ENCODE data around the gene SP1.
A peak's percentile ranks its signal among the peaks of the same experiment; 100 is the strongest.
"Not testable (repeated sequence)": the region's sequence is repeated elsewhere in the genome, so short reads cannot be mapped to it uniquely, and the experiment has no call there.

The SP1 gene

GRCh38 chr12:53414756-53415417, 34.9 kb downstream of the SP1 start:
- DNase-seq = no peak

GRCh38 chr12:53415752-53416389, 35.9 kb downstream of the SP1 start:
- not testable (repeated sequence) for DNase-seq

GRCh38 chr12:53417291-53417816, 37.4 kb downstream of the SP1 start:
- not testable (repeated sequence) for DNase-seq

GRCh38 chr12:53418221-53418620, 38.2 kb downstream of the SP1 start:
- DNase-seq = no peak

- DNase-seq = no peak
These were observed 39.8 kb downstream of the SP1 start for GRCh38 chr12:53419756-53420155.

GRCh38 chr12:53422247-53422646, 42.3 kb downstream of the SP1 start:
- DNase-seq = not testable (repeated sequence)

GRCh38 chr12:53423597-53423996, 43.6 kb downstream of the SP1 start, which contains the start of gene AMHR2:
AMHR2 (plus strand) TSS chr12:53423855; CDS start chr12:53423935, 80 bp downstream.
- DNase-seq = no peak

- no peak for DNase-seq
These were observed 44.9 kb downstream of the SP1 start for GRCh38 chr12:53424626-53425514.

- DNase-seq = no peak
These were observed 45.7 kb downstream of the SP1 start for GRCh38 chr12:53425515-53426150.

- no peak for DNase-seq
These were observed 48.1 kb downstream of the SP1 start for GRCh38 chr12:53427905-53428594.

- no peak for DNase-seq
These were observed 48.8 kb downstream of the SP1 start for GRCh38 chr12:53428741-53429140.

- DNase-seq = no peak
These were observed 50.1 kb downstream of the SP1 start for GRCh38 chr12:53430116-53430515.

- DNase-seq = no peak
These were observed 51.2 kb downstream of the SP1 start for GRCh38 chr12:53431187-53431586.

GRCh38 chr12:53435326-53435725, 55.4 kb downstream of the SP1 start:
- DNase-seq = not testable (repeated sequence)

GRCh38 chr12:53439582-53439981, 59.6 kb downstream of the SP1 start:
- DNase-seq = not testable (repeated sequence)

GRCh38 chr12:53441040-53441833, 61.3 kb downstream of the SP1 start, which contains the start of gene PRR13:
PRR13 (plus strand) TSS chr12:53441734; CDS start chr12:53442715, 981 bp downstream.
- DNase-seq = peak; percentile 60

GRCh38 chr12:53443955-53444354, 64.0 kb downstream of the SP1 start:
- no peak for DNase-seq

- not testable (repeated sequence) for DNase-seq
These were observed 64.8 kb downstream of the SP1 start for GRCh38 chr12:53444593-53445325.

GRCh38 chr12:53450936-53451335, 71.0 kb downstream of the SP1 start:
- DNase-seq = no peak

- DNase-seq = peak; percentile 95
These were observed 71.7 kb downstream of the SP1 start, which contains the start of gene PCBP2 for GRCh38 chr12:53451661-53452158. PCBP2 (plus strand) TSS chr12:53452102; CDS start chr12:53454801, 2,699 bp downstream.
